Measurements from ENCODE around the gene OR52H1.

- TF ChIP-seq EZH2phosphoT487 (IDR thresholded peaks at IDR 0.05; ENCODE audit: insufficient read depth, low read depth) (no peak), EZH2 (IDR thresholded peaks at IDR 0.05; ENCODE audit: insufficient read depth, poor library complexity, severe bottlenecking) (no peak)
Observed at GRCh38 chr11:5597953-5598352, 49.6 kb upstream of the OR52H1 start.
